ENCODE results near the gene PPP2R3A.
"Not testable (repeated sequence)": the region's sequence is repeated elsewhere in the genome, so short reads cannot be mapped to it uniquely, and the experiment has no call there.

- not testable (repeated sequence) for TF ChIP-seq DMTF1 (CRISPR knock-in tag; IDR thresholded peaks at IDR 0.05); RFX5 (IDR thresholded peaks at IDR 0.05; ENCODE audit: low read depth, low read length); CTCF (CRISPR knock-in tag; IDR thresholded peaks at IDR 0.05); POLR2AphosphoS5 (IDR thresholded peaks at IDR 0.05; ENCODE audit: low read depth, low read length); PHF5A (CRISPR knock-in tag; IDR thresholded peaks at IDR 0.05; ENCODE audit: low read depth, unreplicated experiment); MNT (IDR thresholded peaks at IDR 0.05); ZNF207 (IDR thresholded peaks at IDR 0.05; ENCODE audit: borderline replicate concordance); ZNF138 (CRISPR knock-in tag; IDR thresholded peaks at IDR 0.05; ENCODE audit: low read depth); ZNF235 (CRISPR knock-in tag; IDR thresholded peaks at IDR 0.05; ENCODE audit: borderline replicate concordance); TAF1 (CRISPR knock-in tag; IDR thresholded peaks at IDR 0.05)
These were observed 202.7 kb downstream of the PPP2R3A start for GRCh38 chr3:136168236-136168635.

Data from HepG2 (cell line).